Measurements from ENCODE around the gene RNMT.

GRCh38 chr18:13804305-13804704 lies 77.8 kb downstream of the RNMT start:
- TF ChIP-seq EP300 (conservative IDR thresholded peaks at IDR 0.05; ENCODE audit: poor library complexity, severe bottlenecking) (no peak), SMC3 (conservative IDR thresholded peaks at IDR 0.05; ENCODE audit: poor library complexity) (no peak), CTCF (IDR thresholded peaks at IDR 0.05; ENCODE audit: poor library complexity, severe bottlenecking) (no peak), POLR2AphosphoS5 (IDR thresholded peaks at IDR 0.05) (no peak), RAD21 (conservative IDR thresholded peaks at IDR 0.05) (no peak), REST (IDR thresholded peaks at IDR 0.05; ENCODE audit: borderline replicate concordance) (no peak)
